Stimulated activated CD4-positive, alpha-beta T cell treated with anti-CD3 and anti-CD28 coated beads, Interleukin-1b, Interleukin-23, amount 100 ng/mL, for 24 hours (primary cell): ENCODE measurements around the gene RSAD2.

Experiments
- DNase-seq, 4 experiments: peaks; one replicate each; pipeline ENCODE4 v3.0.0-alpha.2; 2020; ENCODE audit warnings: low read depth in 4 of 4, low spot score in 1 of 4

The RSAD2 gene

DNA sequence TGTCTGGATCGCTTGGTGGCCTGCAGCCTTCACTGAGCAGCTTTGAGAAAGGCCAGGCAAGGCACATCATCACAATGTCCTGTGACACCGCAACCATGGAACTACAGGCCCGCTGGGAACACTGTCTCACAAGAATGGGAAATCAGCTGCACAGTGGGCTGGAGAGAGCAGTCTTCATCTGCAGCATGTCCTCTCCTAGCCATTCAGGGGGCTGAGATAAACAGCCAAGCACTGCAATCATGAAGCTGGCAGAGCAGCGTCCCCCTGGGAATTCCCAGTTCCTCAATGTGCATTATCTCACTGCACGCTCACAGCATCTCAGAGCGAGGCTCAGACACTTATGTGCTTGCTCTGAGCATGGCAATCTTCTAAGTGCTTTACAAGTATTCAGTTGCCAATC, 13.8 kb upstream of the RSAD2 start:
- DNase-seq: no peak

DNA sequence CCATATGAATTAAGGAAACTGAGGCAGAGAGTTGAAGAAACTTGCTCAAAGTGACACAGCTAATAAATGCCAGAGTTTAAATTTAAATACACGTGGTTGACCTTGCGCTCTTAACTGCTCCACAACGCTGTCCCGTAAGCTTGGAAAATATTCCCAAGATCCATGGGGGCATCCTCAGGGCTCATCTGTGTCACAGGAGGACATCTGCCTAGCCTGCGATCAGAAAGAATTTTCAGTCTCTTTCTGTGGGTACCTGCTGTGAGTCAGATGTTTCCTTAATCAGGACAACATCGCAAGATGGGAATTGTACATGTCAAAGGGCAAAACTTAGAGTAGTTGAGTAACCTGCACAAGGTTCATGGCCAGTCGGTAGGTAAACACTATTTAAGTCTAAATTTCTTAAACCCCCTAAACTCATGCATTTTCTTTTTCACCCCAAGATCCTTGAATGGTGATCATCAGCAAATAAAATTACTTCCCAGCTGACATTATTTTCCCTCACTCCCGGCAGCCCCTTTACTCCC, 13.3 kb upstream of the RSAD2 start:
- DNase-seq: no peak

DNA sequence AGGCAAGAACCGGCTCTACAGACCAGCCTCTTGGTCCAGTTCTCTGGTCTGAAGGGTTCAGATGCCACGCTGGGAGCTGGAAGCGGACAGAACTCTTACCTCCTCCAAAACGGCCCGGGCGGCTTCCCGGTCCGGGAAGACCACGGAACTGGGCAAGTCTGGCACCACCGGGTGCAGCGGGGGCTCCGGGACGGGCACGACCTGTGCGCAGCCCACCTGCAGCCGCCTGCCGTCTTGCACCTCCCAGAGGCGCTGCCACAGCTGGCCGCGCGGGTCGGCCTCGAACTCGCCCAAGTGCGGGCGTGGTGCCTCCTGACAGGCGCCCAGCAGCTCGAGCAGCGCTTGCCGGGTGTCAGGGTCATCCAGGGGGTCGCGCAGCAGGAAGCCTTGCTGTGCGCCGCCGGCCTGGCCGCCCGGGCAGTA, 12.6 kb upstream of the RSAD2 start:
- no peak for DNase-seq

DNA sequence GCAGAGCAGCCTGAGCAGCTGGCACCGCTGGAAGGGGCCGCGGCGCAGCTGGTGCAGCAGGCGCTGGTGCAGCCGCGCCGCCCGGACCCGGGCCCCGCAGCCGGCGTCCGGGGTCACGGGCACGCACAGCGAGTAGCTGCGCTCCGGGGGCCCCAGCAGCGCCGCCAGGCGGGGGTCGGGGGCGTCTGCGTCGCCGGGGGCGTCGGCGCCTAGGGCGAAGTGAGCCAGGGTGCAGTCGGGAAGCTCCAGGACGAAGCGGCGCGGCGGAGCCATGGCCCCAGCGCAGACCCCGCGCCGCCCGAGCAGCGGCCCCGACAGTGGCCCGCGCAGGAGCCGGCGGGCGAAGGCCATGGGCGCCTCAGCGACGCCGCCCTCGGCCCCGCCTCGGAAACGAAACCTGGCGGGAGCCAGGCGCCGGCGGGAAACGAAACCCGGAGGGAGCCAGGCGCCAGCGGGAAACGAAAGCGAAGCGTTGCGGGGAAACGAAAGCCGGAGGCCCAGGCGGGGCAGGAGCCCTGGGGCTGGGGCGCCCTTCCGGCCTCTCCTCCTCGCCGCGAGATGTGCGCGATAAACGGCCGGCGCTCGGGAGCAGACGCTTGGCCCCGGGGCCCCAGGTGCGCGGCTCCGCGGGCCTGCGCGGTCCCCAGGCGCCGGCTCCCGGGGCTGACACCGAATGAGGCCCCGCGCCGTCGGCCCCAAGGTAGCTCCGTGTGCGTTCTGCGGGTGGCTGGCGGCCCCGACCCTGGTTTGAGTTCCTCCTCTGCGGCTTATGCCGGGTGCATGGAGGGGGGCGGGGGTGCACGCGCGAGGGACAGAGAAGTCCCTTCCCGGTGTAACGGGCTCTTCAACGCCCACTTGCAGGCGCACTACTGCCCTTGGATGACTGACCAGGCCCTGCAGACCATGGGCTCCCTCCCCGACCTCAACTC, 12.0 kb upstream of the RSAD2 start, which contains the start of gene CMPK2:
Gene CMPK2, minus strand, starts transcription at position 562 of the 929 bp plus-strand sequence. Its CDS starts 211 bp downstream, at position 351.
- DNase-seq: peak; percentile 34 to 68 (median 52)

DNA sequence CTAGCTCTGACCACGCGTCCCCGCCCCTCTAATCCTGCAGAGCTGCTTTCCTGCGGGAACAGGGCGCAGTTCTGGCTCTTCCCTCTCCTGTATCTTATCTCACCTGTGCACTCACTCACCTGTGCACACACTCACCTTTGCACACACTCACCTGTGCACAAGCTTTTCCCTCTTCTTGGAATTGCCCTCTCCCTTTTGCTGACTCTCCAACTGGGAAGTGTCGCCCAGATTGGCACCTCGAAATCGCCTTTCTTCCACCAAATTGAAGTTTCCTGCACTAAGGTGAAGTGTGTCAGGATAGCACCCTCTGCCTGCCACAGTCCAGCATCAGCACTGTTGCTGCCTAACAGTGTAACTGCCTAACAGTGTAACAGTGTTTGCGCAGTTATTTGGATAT, 11.3 kb upstream of the RSAD2 start:
- DNase-seq: no peak

DNA sequence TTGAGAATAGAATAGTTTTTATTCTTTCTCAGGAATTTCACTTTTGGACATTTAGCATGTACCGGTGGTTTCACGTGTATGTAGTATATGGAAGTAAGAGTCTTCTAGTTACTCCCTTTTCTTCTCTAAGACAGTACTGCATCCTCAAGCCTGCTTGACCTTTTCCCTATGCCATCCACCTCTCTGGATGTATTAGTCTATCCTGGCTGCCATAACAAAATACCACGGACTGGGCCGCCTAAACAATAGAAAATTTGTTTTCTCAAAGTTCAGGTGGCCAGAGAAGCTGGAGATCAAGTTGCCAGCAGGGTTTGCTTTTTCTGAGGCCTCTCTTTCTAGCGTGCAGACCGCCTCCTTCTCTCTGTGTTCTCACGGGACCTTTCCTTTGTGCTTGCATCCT, 10.6 kb upstream of the RSAD2 start:
- DNase-seq: no peak

DNA sequence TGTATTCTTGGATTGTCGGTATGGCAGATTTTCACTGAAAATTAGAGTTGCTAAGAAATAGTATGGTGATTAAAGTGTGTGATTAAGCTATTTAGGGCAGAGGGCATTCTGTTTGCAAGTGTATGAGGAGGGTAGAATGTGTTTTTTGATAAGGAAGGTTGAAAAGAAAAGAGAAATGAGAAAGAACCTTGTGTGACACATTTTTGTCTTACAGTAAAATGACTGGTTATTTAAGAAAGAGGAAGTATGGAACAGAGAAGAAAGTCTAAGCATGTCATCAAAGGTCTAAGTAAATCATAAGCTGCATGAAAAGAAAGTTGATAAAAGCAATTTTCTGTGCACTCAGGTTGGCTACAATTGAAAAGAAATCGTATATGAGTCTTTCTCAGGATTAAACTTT, 5.2 kb upstream of the RSAD2 start:
- DNase-seq: no peak

DNA sequence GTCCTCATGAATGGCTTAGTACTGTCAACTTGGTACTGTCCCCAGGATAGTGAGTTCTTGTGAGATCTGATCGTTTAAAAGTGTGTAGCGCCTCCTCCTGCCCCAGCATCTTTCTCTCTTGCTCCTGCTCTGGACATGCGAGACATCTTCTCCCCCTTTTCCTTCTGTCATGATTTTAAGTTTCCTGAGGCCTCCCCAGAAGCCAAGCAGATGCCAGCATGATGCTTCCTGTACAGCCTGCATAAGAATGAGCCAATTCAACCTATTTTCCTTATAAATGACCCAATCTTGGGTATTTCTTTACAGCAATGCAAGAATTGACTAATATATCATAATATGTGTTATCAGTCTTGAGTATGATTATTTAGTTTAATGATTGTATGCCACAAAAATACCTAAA, 3.5 kb upstream of the RSAD2 start:
- DNase-seq: no peak

DNA sequence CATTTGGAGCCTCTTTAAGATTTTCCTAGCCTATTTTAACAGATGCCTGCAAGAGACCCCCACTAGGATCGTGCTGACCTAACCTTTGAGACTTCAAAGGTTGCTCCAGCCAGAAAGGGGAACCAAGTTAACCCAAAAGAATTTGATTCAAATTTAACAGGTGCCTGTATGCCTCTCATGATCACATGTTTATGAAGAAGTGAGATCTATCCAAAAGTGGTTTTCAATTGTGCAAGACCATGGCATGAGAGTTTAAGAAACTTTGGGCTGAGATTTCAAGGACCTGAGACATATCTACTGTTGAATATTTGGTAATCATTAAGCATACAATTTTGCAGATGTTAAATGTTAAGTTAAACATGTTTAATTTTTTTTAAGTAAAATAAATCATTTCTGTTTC, 1.3 kb upstream of the RSAD2 start:
- DNase-seq: no peak

DNA sequence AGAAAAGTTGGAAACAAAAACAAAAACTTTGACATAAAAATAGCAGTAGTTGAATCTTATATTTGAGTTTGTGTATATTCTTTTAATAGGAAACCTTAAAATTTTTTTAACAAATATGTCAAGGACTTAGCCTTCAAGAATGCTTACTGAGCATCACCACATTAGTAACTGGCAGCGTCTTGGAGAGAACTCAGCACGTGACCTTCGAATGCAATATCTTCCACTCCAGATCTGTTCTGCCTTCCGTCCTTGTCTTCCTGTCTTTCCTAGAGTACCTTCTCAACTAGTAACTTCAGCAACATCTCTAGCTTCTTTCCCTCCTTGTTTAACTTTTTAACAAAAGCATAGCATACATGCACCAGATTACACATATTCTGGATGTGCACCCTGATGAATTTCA, 972 bp downstream of the RSAD2 start:
- DNase-seq: no peak

DNA sequence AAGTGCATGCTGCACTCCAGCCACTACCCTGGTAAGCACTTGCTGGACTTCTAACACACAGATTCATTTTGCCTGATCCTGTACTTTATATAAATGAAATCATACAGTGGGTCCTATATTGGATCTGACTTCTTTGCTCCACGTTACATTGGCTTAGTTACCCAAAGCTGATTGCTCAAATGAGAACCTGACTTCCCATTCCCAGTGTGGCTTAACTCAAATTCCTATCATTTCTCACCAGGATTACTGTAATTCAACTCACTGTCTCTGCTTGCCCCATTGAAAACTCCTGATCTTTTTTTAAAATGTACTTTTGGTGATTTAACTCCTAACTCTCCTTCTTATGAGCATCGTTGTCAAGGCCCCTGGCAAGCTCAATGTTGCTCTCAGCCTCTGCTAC, 1.4 kb downstream of the RSAD2 start:
- DNase-seq: no peak

DNA sequence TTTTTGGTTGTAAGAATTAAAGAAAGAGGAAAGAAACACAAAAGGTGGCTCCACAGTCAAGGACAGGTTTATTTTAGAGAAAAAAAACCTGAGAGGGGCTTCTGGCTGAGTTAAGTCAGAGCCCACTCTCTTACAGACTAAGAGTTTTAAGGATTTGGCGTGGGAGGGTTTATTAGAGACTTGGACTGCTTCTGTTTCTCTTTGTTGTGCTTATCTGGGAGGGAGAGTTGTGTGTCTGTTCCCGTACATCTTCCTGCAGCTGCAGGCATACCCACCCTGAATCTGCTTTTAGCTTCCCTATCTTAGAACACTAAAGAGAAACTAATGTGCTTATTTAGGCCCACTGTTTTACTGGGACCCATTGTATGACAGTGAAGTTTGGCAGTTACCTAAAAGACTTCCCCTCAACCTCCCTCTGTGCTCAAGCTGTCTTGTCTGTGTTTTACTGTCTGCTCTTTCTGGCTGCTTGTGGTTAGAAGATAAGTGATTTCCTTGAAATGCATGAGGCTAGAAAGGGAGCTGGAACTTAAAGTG, 2.7 kb downstream of the RSAD2 start:
- DNase-seq: no peak

DNA sequence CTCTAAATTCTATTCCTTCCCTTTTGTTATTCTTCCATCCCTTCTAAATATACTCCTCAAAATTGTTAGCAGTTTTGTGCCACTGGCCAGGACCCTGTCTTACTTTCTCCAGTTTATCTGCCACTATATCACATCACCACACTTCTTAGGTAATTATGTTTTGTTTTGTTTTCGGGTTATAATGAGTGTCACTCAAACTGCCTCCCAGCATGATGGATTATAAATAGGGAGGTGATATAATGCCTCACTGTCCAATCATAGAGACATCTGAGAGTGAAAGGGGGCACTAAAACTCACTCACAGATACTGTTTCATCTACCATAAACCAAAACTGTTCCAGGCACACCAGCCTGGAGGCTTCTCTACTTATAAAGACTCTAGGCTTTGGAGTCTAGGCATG, 3.5 kb downstream of the RSAD2 start:
- no peak for DNase-seq

DNA sequence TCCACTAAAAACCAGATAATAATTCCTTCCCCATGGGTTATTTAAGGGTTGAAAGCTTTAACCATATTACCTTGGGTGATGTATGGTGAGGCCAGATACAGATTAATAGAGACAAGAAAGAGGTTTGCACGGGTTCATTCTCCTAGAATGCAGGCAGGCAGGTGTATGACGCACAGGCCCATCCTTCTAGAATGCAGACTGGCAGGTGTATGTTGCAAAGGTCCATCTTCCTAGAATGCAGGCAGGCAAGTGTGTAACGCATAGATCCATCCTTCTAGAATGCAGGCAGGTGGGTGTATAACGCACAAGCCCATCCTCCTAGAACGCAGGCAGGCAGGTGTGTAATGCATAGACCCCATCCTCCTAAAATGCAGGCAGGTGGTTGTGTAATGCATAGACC, 3.9 kb downstream of the RSAD2 start:
- DNase-seq: no peak

DNA sequence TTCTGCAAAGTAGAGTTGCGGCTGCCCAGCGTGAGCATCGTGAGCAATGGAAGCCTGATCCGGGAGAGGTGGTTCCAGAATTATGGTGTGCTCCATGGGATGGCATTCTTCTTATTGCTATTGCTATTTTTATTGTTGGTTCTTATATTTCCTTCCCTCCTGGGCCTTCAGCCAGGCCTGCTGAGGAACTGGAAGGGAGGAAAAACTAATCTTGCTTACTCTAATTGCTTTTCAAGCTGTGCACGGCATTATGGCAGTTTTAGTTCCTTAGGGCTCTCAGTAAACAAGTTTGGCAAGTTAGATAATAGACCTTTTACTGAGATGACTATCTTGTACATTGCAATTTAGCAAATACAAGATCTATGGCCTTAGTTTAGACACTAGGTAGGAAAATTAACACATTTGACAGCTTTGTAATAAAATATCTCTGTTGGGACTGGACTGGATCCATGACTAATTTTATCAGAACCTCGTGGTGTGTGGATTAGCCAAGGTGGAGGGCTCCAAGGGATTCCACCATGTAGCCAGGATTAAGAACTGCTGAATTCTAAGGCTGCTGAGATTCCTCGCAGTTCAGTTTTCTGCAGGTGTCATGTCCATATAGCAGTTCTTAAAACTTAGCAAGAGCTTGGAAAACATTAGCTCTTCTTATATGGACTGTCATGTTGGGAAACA, 6.0 kb downstream of the RSAD2 start:
- no peak for DNase-seq

DNA sequence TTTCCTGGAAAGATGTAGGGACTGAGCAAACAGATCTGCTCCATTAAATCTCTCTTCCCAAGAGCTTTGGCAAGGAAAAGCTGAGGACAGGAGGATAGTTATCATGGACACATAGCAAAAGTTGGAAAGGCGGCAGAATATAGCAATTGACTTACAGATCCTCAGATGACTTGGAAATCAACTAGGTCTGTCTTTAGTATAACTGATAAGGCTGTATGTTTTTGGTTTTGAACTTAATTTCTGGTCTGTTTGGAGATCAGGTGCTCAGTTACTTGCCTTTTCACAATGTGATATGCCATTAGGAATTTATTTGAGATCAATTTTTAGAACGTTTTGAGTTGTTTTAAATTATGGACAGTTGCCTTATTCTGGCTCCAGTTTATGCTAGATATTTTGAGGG, 8.0 kb downstream of the RSAD2 start:
- no peak for DNase-seq

DNA sequence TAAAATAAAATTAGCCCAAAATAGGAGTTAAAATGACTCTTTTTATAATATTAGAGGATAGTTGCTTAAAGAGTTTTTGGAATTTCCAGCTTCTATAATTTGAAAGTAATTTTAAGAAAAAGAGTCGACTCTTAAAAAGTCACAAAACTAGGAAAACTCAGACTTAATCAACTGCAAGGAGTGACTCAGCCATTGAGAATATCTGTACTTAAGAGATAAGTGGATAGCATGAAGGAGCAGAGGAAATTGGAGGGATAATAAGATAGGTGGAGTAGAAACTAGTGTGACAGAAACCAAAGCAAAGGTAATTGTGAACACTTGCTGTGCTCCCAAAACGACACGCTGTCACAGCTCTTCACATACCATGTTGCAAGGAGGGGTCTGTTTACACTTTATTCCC, 8.4 kb downstream of the RSAD2 start:
- DNase-seq: no peak

DNA sequence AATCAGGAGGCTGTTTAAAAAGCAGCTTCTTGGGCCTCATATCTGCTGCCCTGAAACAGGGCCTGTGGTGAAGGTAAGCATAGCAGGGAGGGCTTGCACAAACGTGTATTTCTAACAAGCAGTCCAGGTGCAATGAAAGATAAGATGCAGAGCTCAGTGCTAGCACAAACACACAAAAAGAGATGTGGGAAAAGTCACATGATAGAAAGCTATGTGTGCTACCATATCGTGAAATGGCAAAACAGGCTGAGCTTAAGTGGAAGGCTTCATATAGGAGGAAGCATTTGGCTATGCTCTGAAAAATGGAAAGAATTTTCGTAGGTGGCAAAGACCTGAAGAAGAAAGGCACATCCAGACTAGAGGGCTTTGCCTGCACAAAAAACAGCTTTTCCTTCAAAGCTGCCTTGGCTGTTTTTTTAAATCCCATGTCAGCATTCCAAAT, 10.2 kb downstream of the RSAD2 start:
- no peak for DNase-seq

DNA sequence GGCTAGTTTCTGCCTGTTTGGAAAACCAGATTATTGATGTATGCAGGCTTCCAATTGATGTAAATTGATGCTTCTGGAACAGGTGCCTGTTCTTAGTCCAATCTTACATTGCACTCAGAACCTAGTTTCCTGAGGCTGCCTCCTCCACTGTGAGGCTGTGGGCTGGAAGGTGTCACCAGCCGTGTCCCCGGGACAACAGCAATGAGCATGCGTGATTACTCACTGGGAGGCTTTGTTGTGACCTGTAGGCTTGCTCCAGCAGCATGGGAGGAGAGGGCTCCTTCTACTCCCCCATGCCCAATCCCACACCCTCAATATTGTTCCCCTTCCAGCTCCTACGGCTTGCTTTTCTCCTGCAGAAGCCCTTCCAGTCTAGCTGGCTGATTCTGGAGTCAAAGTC, 11.1 kb downstream of the RSAD2 start:
- DNase-seq: no peak

DNA sequence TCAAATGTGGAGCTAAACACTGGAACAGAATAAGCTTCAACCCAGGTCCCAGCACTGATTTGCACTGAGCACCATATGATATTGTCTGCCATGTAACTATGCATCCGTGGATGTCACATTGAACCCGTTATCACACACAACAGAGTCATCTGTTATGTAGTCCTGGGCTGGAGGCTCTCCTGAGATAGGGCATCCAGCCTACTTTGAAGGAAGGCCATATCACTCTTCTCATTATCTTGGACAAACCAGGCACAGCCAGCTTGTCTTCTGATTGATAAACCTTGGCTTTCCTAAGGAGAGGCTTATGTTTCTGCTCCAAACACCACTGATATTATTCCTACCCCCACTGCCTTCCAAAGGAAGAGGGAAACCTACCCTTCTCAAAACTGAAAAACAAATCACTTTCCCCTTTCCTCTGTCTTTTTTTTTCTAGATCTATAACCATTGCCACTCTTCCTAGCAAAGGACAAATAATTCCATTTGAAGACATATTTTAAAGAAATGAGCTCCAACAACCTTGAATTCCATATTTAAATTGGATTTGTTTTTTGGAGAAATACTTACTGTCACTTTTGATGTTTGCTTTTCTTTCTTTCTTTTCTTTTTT, 16.4 kb downstream of the RSAD2 start:
- DNase-seq: no peak

DNA sequence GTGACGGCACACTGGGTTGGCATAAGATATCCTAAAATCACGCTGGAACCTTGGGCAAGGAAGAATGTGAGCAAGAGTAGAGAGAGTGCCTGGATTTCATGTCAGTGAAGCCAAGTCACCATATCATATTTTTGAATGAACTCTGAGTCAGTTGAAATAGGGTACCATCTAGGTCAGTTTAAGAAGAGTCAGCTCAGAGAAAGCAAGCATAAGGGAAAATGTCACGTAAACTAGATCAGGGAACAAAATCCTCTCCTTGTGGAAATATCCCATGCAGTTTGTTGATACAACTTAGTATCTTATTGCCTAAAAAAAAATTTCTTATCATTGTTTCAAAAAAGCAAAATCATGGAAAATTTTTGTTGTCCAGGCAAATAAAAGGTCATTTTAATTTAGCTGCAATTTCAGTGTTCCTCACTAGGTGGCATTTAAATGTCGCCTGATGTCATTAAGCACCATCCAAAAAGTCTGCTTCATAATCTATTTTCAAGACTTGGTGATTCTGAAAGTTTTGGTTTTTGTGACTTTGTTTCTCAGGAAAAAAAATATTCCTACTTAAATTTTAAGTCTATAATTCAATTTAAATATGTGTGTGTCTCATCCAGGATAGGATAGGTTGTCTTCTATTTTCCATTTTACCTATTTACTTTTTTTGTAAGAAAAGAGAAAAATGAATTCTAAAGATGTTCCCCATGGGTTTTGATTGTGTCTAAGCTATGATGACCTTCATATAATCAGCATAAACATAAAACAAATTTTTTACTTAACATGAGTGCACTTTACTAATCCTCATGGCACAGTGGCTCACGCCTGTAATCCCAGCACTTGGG, 19.6 kb downstream of the RSAD2 start:
- DNase-seq: no peak
